CD14-positive monocyte (primary cell): ENCODE results near the gene FOXO1. TPM values are rescaled to one million over a fixed set of nuclear protein-coding genes. Genes with fewer than 3 reads are reported as not detected.

Source experiments
- DNase-seq, 3 donors: peaks; one replicate each; pipeline ENCODE4 v3.0.0-alpha.2; 2011 to 2022
- H2AFZ ChIP-seq: 2 replicates; pipeline ENCODE4 v1.6.0; 2012; ENCODE audit warnings: mild to moderate bottlenecking, low read depth, low read length, inconsistent platforms; ENCODE audit not compliant: insufficient read depth, poor library complexity, severe bottlenecking
- H3K27ac ChIP-seq, 2 donors: 1 replicate in 1 of 2; 2 replicates in 1 of 2; pipeline ENCODE4 v1.5.1; 2012 to 2013; ENCODE audit warnings: low read length in 2 of 2, control low read depth in 1 of 2, inconsistent platforms in 1 of 2, low read depth in 1 of 2, mild to moderate bottlenecking in 1 of 2
- H3K27me3 ChIP-seq, 2 donors: one replicate each; pipeline versions ENCODE4 v1.6.0 to v1.6.1; 2011 to 2013; ENCODE audit warnings: low read length in 2 of 2; ENCODE audit not compliant: control insufficient read depth in 2 of 2, insufficient read depth in 2 of 2
- H3K36me3 ChIP-seq, 2 donors: replicated peaks in 1 of 2; 1 replicate in 1 of 2; 2 replicates in 1 of 2; pipeline versions ENCODE4 v1.5.1 to v1.6.1; 2012 to 2013; ENCODE audit warnings: low read length in 2 of 2, control low read depth in 1 of 2, inconsistent platforms in 1 of 2, mild to moderate bottlenecking in 1 of 2; ENCODE audit not compliant: insufficient read depth in 2 of 2, control insufficient read depth in 1 of 2
- H3K4me1 ChIP-seq, 2 donors: 1 replicate in 1 of 2; 2 replicates in 1 of 2; pipeline versions ENCODE4 v1.5.1 to v1.6.1; 2012 to 2013; ENCODE audit warnings: low read length in 2 of 2, control low read depth in 1 of 2, inconsistent platforms in 1 of 2, mild to moderate bottlenecking in 1 of 2, moderate library complexity in 1 of 2; ENCODE audit not compliant: insufficient read depth in 2 of 2, control insufficient read depth in 1 of 2
- H3K4me2 ChIP-seq: replicated peaks from 2 replicates; pipeline ENCODE3; 2012; ENCODE audit warnings: low read length, moderate library complexity, mild to moderate bottlenecking; ENCODE audit not compliant: poor library complexity, severe bottlenecking; ENCODE audit errors: extremely low read depth
- H3K4me3 ChIP-seq, 3 experiments: fragments of 200-600 bp in 1 of 3; sonication (generic) in 1 of 3; replicated peaks in 1 of 3; 1 replicate in 2 of 3; 2 replicates in 1 of 3; pipeline ENCODE4 v1.5.1; 2011 to 2013; ENCODE audit warnings: low read length in 3 of 3, mild to moderate bottlenecking in 3 of 3, control low read depth in 2 of 3, low read depth in 2 of 3, inconsistent platforms in 1 of 3, moderate library complexity in 1 of 3
- H3K79me2 ChIP-seq: 2 replicates; pipeline ENCODE4 v1.6.0; 2012; ENCODE audit warnings: mild to moderate bottlenecking, control low read depth, inconsistent platforms, low read length, moderate library complexity; ENCODE audit not compliant: insufficient read depth
- H3K9ac ChIP-seq: 2 replicates; pipeline ENCODE4 v1.6.0; 2017; ENCODE audit warnings: low read length, mild to moderate bottlenecking; ENCODE audit not compliant: insufficient read depth, poor library complexity, severe bottlenecking
- H3K9me3 ChIP-seq, 2 donors: replicated peaks in 1 of 2; 1 replicate in 1 of 2; 2 replicates in 1 of 2; pipeline versions ENCODE4 v1.5.1 to v1.6.1; 2012 to 2013; ENCODE audit warnings: low read length in 2 of 2, control low read depth in 1 of 2; ENCODE audit not compliant: control insufficient read depth in 1 of 2, insufficient read depth in 1 of 2
- H4K20me1 ChIP-seq: 2 replicates; pipeline ENCODE4 v1.6.0; 2012; ENCODE audit warnings: mild to moderate bottlenecking, low read length, control low read depth, moderate library complexity; ENCODE audit not compliant: insufficient read depth
- H3K27ac Mint-ChIP-seq, 7 donors: one replicate each; pipeline ENCODE4 v1.8.0; 2020; ENCODE audit warnings: mild to moderate bottlenecking in 7 of 7, mixed read lengths in 7 of 7, moderate library complexity in 6 of 7, inconsistent platforms in 2 of 7
- H3K27me3 Mint-ChIP-seq, 3 donors: one replicate each; pipeline ENCODE4 v1.8.0; 2021 to 2022; ENCODE audit warnings: low read depth in 3 of 3, mild to moderate bottlenecking in 3 of 3, mixed read lengths in 3 of 3, moderate library complexity in 3 of 3, inconsistent platforms in 1 of 3
- H3K36me3 Mint-ChIP-seq, 2 donors: one replicate each; pipeline ENCODE4 v1.8.0; 2020; ENCODE audit warnings: mixed read lengths in 2 of 2, inconsistent platforms in 1 of 2, mild to moderate bottlenecking in 1 of 2
- H3K4me1 Mint-ChIP-seq: one replicate; pipeline ENCODE4 v1.8.0; 2020; ENCODE audit warnings: mild to moderate bottlenecking, mixed read lengths
- H3K4me3 Mint-ChIP-seq, 2 donors: one replicate each; pipeline ENCODE4 v1.8.0; 2020; ENCODE audit warnings: mild to moderate bottlenecking in 2 of 2, mixed read lengths in 2 of 2, moderate library complexity in 1 of 2
- H3K9me3 Mint-ChIP-seq, 7 donors: one replicate each; pipeline ENCODE4 v1.8.0; 2020 to 2022; ENCODE audit warnings: mixed read lengths in 7 of 7, mild to moderate bottlenecking in 6 of 7, moderate library complexity in 6 of 7, inconsistent platforms in 2 of 7
- WGBS: methylation state at CpG from one replicate; pipeline ENCODE4 v1.1.5; 2013; ENCODE audit warnings: missing lambda C conversion rate; ENCODE audit not compliant: insufficient coverage; 5-methylcytosine and 5-hydroxymethylcytosine counted together
- intact Hi-C, 2 donors: fragments of 100-400 bp; cut with micrococcal nuclease; formaldehyde crosslinking; loops; one replicate each; pipeline versions ENCODE4 v1.15.0 to v1.15.1; 2023
- polyA plus RNA-seq, 3 donors: library from polyadenylated mRNA; depleted of rRNA in 1 of 3; unstranded in 2 of 3; stranded (reverse) in 1 of 3; fragments of 300-500 nt in 2 of 3; fragments of >200 nt in 1 of 3; fragmentation: Illumina TruSeq in 2 of 3; gene quantifications; 1 replicate in 2 of 3; 2 replicates in 1 of 3; pipeline ENCODE4 v1.2.3, GENCODE V29; 2012 to 2021
- TF ChIP-seq, protein P1 (sequence below): fragments of 200-600 bp; IDR thresholded peaks from one replicate; pipeline ENCODE4 v1.8.0; 2022; ENCODE audit warnings: antibody characterized with exemption, mild to moderate bottlenecking

The FOXO1 gene
- polyA plus RNA-seq, 3 donors, result 3.1 to 11.3 (median 8.0) TPM

- H4K20me1 ChIP-seq, result no peaks in the 10 kb centered on the region
- Mint-ChIP-seq H3K27me3 (peaks cover 0 to 2% (median 0%) of the 10 kb centered on the region in 3 donors), H3K36me3 (no peaks in the 10 kb centered on the region), H3K27ac (no peak overlapping the region), H3K9me3 (peaks cover 0 to 4% (median 1%) of the 10 kb centered on the region in 7 donors), H3K4me1 (peaks cover 12% of the 10 kb centered on the region), H3K4me3 (no peak overlapping the region)
- no peaks in the 10 kb centered on the region for H3K79me2 ChIP-seq
- no peak overlapping the region for H3K9ac ChIP-seq
- H3K27me3 ChIP-seq, result no peaks in the 10 kb centered on the region
- intact Hi-C loops, result no loop called here
- TF ChIP-seq, protein P1, sequence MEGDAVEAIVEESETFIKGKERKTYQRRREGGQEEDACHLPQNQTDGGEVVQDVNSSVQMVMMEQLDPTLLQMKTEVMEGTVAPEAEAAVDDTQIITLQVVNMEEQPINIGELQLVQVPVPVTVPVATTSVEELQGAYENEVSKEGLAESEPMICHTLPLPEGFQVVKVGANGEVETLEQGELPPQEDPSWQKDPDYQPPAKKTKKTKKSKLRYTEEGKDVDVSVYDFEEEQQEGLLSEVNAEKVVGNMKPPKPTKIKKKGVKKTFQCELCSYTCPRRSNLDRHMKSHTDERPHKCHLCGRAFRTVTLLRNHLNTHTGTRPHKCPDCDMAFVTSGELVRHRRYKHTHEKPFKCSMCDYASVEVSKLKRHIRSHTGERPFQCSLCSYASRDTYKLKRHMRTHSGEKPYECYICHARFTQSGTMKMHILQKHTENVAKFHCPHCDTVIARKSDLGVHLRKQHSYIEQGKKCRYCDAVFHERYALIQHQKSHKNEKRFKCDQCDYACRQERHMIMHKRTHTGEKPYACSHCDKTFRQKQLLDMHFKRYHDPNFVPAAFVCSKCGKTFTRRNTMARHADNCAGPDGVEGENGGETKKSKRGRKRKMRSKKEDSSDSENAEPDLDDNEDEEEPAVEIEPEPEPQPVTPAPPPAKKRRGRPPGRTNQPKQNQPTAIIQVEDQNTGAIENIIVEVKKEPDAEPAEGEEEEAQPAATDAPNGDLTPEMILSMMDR, result no peak
- no peak overlapping the region for H3K4me2 ChIP-seq
- peaks cover 0 to under 1% of the 10 kb centered on the region in 2 donors for H3K9me3 ChIP-seq
- H3K36me3 ChIP-seq, result no peaks in the 10 kb centered on the region
- H3K4me3 ChIP-seq, result no peak overlapping the region
- peaks cover 0 to 6% of the 10 kb centered on the region in 2 donors for H3K4me1 ChIP-seq
- H2AFZ ChIP-seq, result no peak overlapping the region
- H3K27ac ChIP-seq, result no peak overlapping the region
- no CpG with 5 or more reads among the region's 2 CpGs for WGBS
- no peak for DNase-seq
These were observed 156.6 kb downstream of the FOXO1 start for GRCh38 chr13:40509876-40510275.

GRCh38 chr13:40508767-40509342, 157.6 kb downstream of the FOXO1 start:
- H3K4me3 ChIP-seq, result no peak overlapping the region
- intact Hi-C loops, result no loop called here
- no peak overlapping the region for H3K4me2 ChIP-seq
- H3K9me3 ChIP-seq, result no peaks in the 10 kb centered on the region
- no peaks in the 10 kb centered on the region for H3K79me2 ChIP-seq
- no peaks in the 10 kb centered on the region for H4K20me1 ChIP-seq
- Mint-ChIP-seq H3K4me1 (peaks cover 6% of the 10 kb centered on the region), H3K4me3 (no peak overlapping the region), H3K36me3 (no peaks in the 10 kb centered on the region), H3K9me3 (peaks cover 0 to 2% (median 0%) of the 10 kb centered on the region in 7 donors), H3K27ac (no peak overlapping the region), H3K27me3 (peaks cover 0 to 3% (median 0%) of the 10 kb centered on the region in 3 donors)
- H3K36me3 ChIP-seq, result no peaks in the 10 kb centered on the region
- TF ChIP-seq, protein P1, result no peak
- no peaks in the 10 kb centered on the region for H3K27me3 ChIP-seq
- 100% methylated on average over 1 of the region's 3 CpGs for WGBS
- DNase-seq, result no peak
- no peak overlapping the region for H3K27ac ChIP-seq
- no peaks in the 10 kb centered on the region for H3K4me1 ChIP-seq
- no peak overlapping the region for H3K9ac ChIP-seq
- H2AFZ ChIP-seq, result no peak overlapping the region
